Peyer's patch (tissue), 4 donors: ENCODE measurements around the gene C17orf75.

Source experiments
- POLR2A ChIP-seq, 2 donors: fragments of 450-650 bp; IDR thresholded peaks; one replicate each; pipeline ENCODE4 v1.5.1; 2017; ENCODE audit warnings: antibody characterized with exemption in 2 of 2, mild to moderate bottlenecking in 2 of 2, moderate library complexity in 2 of 2
- TF ChIP-seq, protein P1 (sequence below), 6 experiments: fragments of 450-650 bp in 4 of 6; fragments of 200-600 bp in 2 of 6; sonication (generic) in 1 of 6; IDR thresholded peaks; one replicate each; pipeline ENCODE4 v1.5.1; 2017 to 2019; ENCODE audit warnings: antibody characterized with exemption in 6 of 6, mild to moderate bottlenecking in 3 of 6, moderate library complexity in 1 of 6

DNA sequence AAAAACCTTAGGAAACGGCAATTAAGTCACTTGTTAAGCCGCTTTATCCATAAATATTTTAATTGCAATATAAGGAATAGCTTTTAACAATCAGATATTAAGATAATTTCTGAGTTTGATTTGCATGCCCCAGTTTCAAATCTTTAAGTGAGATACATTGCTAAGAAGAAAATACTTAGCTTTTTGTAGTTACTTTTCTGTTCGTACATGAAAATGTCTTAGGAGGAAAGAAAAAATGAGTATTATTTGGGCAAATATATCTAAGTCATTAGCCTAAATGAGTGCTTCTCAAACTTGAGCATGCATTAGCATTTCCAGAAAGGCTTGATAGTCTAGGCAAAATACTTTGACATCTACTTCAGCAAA lies 14.4 kb upstream of the C17orf75 start:
- TF ChIP-seq, protein P1, sequence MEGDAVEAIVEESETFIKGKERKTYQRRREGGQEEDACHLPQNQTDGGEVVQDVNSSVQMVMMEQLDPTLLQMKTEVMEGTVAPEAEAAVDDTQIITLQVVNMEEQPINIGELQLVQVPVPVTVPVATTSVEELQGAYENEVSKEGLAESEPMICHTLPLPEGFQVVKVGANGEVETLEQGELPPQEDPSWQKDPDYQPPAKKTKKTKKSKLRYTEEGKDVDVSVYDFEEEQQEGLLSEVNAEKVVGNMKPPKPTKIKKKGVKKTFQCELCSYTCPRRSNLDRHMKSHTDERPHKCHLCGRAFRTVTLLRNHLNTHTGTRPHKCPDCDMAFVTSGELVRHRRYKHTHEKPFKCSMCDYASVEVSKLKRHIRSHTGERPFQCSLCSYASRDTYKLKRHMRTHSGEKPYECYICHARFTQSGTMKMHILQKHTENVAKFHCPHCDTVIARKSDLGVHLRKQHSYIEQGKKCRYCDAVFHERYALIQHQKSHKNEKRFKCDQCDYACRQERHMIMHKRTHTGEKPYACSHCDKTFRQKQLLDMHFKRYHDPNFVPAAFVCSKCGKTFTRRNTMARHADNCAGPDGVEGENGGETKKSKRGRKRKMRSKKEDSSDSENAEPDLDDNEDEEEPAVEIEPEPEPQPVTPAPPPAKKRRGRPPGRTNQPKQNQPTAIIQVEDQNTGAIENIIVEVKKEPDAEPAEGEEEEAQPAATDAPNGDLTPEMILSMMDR (IDR thresholded peaks at IDR 0.05) = no peak
- no peak for TF ChIP-seq POLR2A (IDR thresholded peaks at IDR 0.05)
